Smooth muscle cell of the brain vasculature (primary cell): ENCODE measurements around the gene TCERG1L.

Experiments
- DNase-seq: peaks from one replicate; pipeline ENCODE4 v3.0.0-alpha.2; 2012; ENCODE audit warnings: low read depth, low spot score

TCERG1L gene

GRCh38 chr10:131316321-131317075 is 5.0 kb upstream of the TCERG1L start:
- no peak for DNase-seq

DNA sequence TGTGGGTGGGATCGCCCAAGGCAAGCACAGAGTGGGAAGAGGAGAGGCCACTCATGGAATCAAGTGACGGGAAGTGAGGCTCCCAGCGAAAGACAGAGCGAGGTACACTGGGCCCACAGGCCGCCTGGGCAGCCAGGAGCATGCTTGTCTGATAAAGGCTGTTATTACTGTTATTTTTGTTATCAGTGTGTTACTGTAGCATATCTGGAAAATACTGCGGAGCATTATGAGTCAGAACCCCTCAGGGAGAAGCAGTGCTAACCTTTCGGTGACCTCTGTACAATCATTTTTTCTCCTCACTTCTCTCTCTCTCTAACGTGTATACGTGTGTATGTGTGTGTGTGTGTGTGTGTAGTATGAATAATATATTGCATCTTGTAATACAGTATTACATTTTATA is 3.8 kb upstream of the TCERG1L start:
- no peak for DNase-seq

DNA sequence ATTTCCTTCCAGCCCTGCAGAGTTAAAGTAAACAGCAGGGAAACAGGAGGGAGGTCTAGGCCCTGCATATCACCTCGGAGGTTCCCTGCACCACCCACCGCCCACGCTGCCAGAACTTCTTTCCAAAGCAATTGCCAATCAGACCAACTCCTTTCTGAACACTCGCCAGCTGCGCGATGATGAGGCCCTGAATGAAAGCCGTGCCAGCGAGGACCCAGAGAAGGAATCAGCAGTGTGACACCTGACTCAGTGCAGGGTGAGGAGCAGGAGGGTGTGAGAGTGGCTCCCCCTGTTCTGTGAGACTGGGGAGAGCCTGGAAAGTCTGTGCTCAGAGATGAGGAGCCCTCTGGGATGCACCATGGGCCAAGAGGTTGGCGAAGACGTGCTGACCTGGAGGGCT is 3.3 kb upstream of the TCERG1L start:
- no peak for DNase-seq

DNA sequence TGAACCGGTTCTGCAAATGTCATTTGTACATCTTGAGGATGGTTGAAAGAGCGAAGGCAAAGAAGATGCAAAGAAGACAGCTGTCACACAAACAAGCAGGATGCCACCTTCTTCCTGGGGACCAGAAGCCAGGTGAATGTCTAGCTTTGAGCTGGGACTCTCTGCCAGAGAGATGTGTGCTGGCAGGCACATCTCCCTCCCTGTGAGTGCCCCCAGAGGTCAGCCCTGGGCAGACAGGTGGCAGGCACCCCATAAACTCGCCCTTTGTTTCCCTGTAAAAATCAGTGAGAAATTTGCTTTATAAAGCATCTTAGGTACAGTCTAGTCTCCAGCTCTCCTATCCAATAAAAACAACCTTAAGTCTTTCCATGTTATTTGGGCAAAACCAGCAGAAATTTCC is 2.6 kb upstream of the TCERG1L start:
- no peak for DNase-seq

DNA sequence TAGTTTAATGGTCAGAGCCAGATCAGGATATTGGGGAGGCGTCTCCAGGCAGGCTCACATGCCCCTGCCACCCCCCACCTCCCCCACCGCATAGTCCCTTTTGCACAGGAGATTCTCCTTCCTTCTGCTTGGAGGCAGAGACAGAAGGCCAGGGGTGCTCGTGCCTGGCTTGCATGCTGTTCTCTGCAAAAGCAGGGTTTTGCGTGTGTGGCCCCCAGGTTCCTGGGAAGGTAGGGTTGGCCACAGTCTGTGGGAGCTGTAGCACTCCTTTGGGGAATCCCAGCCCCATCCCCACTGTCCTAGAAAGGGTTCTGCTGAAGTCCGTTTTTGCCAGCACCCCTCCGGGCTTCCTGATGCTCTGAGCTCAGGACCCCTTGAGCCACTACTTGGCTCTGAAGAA is 1.9 kb upstream of the TCERG1L start:
- DNase-seq: no peak

DNA sequence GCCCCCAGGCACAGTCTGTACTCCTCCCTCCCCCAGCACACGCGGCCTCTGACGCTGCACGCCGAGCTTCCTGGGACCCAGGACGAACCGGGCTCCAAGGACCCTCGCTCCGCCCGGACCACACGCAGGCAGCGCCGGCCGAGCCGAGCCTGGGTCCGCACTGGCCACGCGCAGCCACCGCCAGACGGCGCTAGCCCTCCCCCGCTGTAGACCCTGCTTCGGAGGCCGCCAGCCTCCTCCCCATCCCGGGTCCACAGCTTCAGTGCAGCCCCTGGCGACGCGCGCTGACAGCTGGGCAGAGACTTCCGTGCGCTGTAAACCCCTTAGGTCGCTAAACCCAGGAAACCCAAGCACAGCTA is 936 bp upstream of the TCERG1L start:
- no peak for DNase-seq

DNA sequence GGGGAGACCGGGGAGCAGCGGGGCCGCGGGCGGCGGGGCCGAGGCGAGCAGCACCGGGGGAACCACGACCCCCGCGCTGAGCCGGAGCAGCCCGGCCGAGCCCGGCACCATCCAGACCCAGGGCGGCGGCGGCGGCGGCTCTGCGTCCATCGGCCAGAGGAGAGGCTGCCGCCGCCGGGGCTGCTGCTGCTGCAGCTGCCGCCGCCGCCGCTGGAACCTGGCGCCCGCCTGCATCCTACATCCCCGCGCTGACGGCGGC is 190 bp downstream of the TCERG1L start:
- no peak for DNase-seq

GRCh38 chr10:131310551-131311401 is 745 bp downstream of the TCERG1L start:
- DNase-seq: no peak

GRCh38 chr10:131310142-131310541 is 1.4 kb downstream of the TCERG1L start:
- no peak for DNase-seq

- no peak for DNase-seq
These were observed 11.0 kb downstream of the TCERG1L start for GRCh38 chr10:131300508-131300907.

GRCh38 chr10:131290781-131291180 is 20.7 kb downstream of the TCERG1L start:
- DNase-seq: no peak

DNA sequence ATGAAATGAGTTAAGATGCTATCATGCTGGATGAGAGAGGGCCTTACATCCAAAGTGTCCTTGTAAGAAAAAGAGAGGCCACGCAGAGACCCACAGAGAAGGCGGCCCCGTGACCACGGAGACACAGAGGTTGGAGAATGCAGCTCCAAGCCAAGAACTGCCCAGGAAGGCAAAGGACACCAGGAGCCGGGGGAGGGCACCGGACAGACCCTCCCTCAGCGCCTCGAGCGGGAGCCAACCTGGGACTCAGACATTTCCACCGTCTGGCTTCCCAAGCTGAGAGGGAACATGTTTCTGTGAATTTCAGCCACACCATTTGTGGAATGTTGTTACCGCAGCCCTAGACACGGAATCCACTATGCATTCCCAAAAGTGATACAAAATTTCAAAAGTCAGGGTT is 22.9 kb downstream of the TCERG1L start:
- no peak for DNase-seq

DNA sequence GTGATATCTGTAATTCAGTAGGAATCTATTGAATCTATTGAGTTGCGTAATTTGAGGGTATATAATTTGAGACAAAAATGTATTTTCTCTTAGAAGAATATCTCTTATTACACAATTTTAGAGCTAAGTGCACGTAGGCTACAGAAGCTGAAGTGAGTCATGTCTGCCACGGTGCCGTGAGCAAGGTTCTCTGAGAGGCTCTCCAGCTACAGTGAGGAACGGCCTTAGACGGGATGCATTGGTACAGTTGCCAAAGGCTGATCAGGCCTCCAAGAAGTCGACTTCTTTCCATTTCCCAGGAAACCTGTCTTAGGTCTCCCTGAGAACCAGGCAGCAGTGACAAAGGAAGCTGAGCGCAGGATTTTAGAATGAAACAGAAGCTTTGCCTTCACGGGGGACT is 28.6 kb downstream of the TCERG1L start:
- DNase-seq: no peak

GRCh38 chr10:131280101-131280500 is 31.4 kb downstream of the TCERG1L start:
- no peak for DNase-seq

GRCh38 chr10:131279516-131279915 is 32.0 kb downstream of the TCERG1L start:
- DNase-seq: no peak

GRCh38 chr10:131277969-131278368 is 33.6 kb downstream of the TCERG1L start:
- no peak for DNase-seq

DNA sequence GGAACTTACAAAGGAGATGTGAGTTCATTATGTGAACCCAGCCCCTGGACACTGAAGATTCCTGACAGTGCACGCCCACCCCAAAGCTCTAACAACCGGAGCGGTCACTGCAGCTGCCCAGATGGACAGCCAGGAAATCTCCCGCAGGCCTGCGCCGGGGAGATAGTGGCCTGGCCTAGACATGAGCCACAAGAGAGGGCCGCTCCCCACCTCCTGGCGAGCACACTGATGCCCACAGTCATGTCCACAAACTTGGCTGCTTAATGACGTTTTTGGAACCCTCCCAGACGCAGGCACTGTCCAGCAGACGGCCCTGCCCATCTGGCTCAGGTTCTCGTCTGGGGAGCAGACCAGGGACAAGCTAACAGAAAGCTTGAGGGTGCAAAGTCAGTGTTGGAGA is 34.2 kb downstream of the TCERG1L start:
- DNase-seq: no peak

DNA sequence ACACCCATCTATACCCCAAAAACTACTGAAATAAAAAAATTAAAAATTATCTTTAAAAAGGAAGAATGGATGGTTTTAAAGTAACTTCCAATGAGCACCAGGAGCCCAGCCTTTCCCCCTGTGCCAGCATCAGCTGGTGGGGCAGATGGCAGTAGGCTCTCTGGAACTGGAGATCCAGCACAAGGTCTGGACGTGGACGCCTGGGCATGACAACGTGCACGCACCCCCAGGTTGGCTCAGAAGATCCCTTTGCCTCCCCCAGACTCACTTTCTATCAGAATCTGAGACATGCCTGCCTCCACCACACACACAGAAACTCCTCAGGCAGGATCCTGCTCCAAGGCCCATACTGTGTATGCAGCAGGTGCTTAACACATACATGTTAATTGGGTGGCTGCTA is 35.8 kb downstream of the TCERG1L start:
- no peak for DNase-seq

DNA sequence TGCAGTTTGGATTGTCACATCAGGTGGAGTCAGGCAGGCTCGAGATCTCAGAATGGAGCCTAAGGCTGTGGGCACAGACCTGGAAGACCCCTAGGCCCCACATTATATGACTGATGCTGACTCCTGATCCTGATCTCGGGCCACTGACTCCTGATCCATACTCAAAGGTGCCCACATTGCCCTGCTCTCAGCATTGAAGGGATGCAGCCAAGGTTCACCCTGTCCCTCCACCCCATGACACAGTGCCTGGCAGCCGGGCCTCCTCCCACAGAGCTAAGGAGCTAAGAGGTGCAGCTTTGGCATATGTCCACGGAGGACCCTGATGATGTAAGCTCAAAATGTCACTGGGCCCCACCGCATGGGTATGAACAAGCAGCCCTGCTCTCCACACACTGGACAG is 36.6 kb downstream of the TCERG1L start:
- no peak for DNase-seq

DNA sequence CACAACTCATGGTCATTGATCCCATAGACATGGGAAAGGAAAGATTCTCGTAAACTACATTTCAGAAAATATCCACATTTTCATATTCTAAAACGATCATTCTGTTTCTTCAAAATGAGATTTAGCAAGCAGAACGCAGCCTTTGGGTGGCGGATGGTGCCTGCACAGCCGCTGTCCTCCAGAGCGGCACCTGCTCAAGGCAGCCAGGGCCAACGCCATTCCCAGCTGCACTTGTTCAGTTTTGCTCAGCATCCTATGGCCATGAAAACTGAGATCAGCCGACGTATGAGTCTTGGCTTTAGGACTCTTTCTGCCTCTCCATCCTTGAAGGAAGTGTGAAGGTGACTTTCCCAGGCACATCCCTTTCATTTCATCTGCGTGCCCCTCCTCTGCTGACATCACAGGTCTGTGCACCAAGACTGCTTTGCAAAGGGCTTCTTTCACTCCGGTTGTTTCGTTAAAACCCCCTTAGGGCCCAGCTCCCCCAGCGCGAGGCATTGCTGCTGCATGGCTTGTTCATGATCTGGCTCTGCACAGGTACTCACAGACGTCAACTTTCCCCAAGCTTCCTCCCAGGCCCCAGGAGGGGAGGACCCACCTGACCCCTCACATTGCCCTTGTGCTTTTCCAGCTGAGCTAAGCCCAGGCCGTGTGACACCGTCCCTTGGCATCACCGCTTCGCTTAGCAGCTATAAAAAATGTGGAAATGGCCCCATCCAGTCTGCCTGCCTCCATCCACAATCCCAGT is 37.2 kb downstream of the TCERG1L start:
- DNase-seq: no peak

- DNase-seq: no peak
These were observed 38.0 kb downstream of the TCERG1L start for GRCh38 chr10:131273476-131273875.

GRCh38 chr10:131272897-131273451 is 38.5 kb downstream of the TCERG1L start:
- DNase-seq: no peak
